ENCODE measurements around the gene H2BK1. TPM values are rescaled to one million over a fixed set of nuclear protein-coding genes. Genes with fewer than 3 reads are reported as not detected.

H2BK1 gene
- total RNA-seq, 1 experiment from 2014 or later = 0.87 TPM

DNA sequence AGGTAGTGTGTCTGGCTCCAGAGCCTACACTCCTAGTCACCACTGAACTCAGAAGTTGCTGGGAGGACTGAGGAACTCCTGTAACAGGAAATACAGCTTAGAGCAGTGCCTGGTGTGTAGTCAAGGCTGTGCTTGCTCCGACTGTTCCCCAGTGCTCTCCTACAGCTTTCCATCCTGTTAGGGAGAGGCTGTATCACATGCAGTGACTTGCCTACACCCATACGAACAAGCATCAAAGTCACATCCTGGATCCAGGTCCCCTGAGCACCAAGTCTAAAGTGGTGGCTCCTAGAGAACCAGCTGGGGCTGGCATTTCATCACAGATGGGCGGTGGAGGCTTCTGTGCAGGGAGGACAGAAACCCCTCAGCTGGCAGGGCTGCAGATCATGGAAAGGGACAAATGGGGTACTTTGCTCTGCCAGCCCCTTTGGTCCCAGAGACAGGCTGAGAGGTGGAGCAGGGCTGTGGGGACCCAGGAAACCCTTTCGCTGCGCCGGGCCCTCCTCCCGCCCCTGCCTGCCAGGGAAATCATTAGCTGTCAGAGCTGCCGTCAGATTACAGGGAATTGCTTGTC lies 30.9 kb downstream of the H2BK1 start:
- POLR2A ChIA-PET = no interaction called here
- CTCF ChIA-PET = interaction anchor here (0.7 to 1.5 kb wide), 7 partner anchors 11 to 132 kb away, joined by 3 to 12 read pairs (median 4); no protein-coding TSS in a partner anchor
- Mint-ChIP-seq H3K4me1 (peaks cover 9% of the 10 kb centered on the region; the same call in 1 of the 2 replicates), H3K27ac (no peak overlapping the region; the same call in 1 of the 2 replicates), H3K27me3 (ENCODE audit: low read depth) (peaks cover 36% of the 10 kb centered on the region), H3K36me3 (no peaks in the 10 kb centered on the region), H3K9me3 (no peaks in the 10 kb centered on the region), H3K4me3 (no peak overlapping the region)
- TF ChIP-seq NFATC4 (CRISPR knock-in tag; IDR thresholded peaks at IDR 0.05) (no peak), FOXK1 (CRISPR knock-in tag; IDR thresholded peaks at IDR 0.05) (no peak)
- no peak for DNase-seq (ENCODE audit: low spot score)
- no peak for ATAC-seq

DNA sequence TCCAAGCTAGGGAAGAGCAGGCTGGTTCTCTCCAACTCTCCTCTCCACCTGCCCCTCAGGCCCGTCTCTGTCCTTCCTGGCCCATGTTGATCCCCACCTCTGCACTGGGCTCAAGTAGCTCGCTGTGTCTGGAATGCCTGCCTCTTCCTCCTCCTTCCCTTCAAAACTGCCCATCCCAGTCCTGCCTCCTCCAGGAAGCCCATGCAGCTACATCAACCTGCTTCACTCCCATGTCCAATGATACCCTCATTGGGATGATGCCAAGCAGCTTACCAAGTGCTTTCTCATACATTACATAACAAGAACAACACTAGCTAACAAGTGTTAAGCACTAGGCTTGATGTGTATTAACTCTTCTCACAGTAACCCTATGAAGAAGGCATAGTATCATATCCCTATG lies 31.5 kb downstream of the H2BK1 start:
- Mint-ChIP-seq H3K36me3 (no peaks in the 10 kb centered on the region), H3K4me3 (no peak overlapping the region), H3K27me3 (ENCODE audit: low read depth) (peaks cover 41% of the 10 kb centered on the region), H3K9me3 (no peaks in the 10 kb centered on the region), H3K27ac (no peak overlapping the region), H3K4me1 (peaks cover 9% of the 10 kb centered on the region; the same call in 1 of the 2 replicates)
- ChIA-PET CTCF (interaction anchor here (1.0 to 1.5 kb wide), 5 partner anchors 11 to 133 kb away, joined by 3 to 12 read pairs (median 4); no protein-coding TSS in a partner anchor), POLR2A (no interaction called here)
- ATAC-seq = no peak
- TF ChIP-seq NR1H2 (CRISPR knock-in tag; IDR thresholded peaks at IDR 0.05) (no peak), TEAD1 (CRISPR knock-in tag; IDR thresholded peaks at IDR 0.05) (no peak), RELA (CRISPR knock-in tag; IDR thresholded peaks at IDR 0.05; ENCODE audit: borderline replicate concordance) (no peak), ZNF138 (CRISPR knock-in tag; conservative IDR thresholded peaks at IDR 0.05) (no peak), ZNF232 (CRISPR knock-in tag; IDR thresholded peaks at IDR 0.05) (no peak), ZNF317 (CRISPR knock-in tag; IDR thresholded peaks at IDR 0.05; ENCODE audit: borderline replicate concordance, low read depth) (no peak), TCF7 (CRISPR knock-in tag; IDR thresholded peaks at IDR 0.05; ENCODE audit: low read depth) (no peak), ATF1 (CRISPR knock-in tag; IDR thresholded peaks at IDR 0.05) (no peak), HMGA2 (CRISPR knock-in tag; IDR thresholded peaks at IDR 0.05) (no peak), FOXJ3 (CRISPR knock-in tag; IDR thresholded peaks at IDR 0.05; ENCODE audit: borderline replicate concordance) (no peak)
- TF ChIP-seq, protein P1, sequence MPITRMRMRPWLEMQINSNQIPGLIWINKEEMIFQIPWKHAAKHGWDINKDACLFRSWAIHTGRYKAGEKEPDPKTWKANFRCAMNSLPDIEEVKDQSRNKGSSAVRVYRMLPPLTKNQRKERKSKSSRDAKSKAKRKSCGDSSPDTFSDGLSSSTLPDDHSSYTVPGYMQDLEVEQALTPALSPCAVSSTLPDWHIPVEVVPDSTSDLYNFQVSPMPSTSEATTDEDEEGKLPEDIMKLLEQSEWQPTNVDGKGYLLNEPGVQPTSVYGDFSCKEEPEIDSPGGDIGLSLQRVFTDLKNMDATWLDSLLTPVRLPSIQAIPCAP (CRISPR knock-in tag; IDR thresholded peaks at IDR 0.05) = no peak
- TF ChIP-seq, protein P2, sequence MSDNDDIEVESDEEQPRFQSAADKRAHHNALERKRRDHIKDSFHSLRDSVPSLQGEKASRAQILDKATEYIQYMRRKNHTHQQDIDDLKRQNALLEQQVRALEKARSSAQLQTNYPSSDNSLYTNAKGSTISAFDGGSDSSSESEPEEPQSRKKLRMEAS (CRISPR knock-in tag; IDR thresholded peaks at IDR 0.05) = no peak
- TF ChIP-seq, protein P3, sequence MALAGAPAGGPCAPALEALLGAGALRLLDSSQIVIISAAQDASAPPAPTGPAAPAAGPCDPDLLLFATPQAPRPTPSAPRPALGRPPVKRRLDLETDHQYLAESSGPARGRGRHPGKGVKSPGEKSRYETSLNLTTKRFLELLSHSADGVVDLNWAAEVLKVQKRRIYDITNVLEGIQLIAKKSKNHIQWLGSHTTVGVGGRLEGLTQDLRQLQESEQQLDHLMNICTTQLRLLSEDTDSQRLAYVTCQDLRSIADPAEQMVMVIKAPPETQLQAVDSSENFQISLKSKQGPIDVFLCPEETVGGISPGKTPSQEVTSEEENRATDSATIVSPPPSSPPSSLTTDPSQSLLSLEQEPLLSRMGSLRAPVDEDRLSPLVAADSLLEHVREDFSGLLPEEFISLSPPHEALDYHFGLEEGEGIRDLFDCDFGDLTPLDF (CRISPR knock-in tag; IDR thresholded peaks at IDR 0.05) = no peak
- DNase-seq (ENCODE audit: low spot score) = no peak

DNA sequence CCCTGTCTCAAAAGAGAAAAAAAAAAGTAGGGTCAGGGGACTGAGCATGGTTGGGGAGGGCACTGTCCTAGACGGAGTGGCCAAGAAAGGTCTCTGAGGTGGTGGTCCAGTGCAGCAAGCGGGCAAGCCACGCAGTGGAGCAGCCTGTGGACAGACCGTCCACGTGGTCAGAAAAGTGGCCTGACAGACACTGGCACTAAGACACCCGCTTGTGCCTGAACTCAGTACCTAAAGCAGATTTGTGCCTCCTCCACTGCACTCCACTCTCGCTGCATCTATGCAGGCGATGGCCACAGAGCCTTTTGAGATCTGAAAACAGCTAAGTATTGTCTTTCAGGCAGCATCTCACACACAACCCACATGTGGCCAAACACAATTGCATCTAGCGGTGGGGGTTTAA lies 32.1 kb downstream of the H2BK1 start:
- Mint-ChIP-seq H3K27ac (no peak overlapping the region), H3K4me1 (peaks cover 9% of the 10 kb centered on the region; the same call in 1 of the 2 replicates), H3K27me3 (ENCODE audit: low read depth) (peaks cover 47% of the 10 kb centered on the region), H3K4me3 (no peak overlapping the region), H3K36me3 (no peaks in the 10 kb centered on the region), H3K9me3 (peaks cover 3% of the 10 kb centered on the region)
- CTCF ChIA-PET = interaction anchor here (1.0 to 4.2 kb wide), 4 partner anchors 10 to 67 kb away, joined by 3 to 52 read pairs (median 8); no protein-coding TSS in a partner anchor
- DNase-seq (ENCODE audit: low spot score) = no peak
- POLR2A ChIA-PET = no interaction called here
- ATAC-seq = no peak
- TF ChIP-seq, protein P4, sequence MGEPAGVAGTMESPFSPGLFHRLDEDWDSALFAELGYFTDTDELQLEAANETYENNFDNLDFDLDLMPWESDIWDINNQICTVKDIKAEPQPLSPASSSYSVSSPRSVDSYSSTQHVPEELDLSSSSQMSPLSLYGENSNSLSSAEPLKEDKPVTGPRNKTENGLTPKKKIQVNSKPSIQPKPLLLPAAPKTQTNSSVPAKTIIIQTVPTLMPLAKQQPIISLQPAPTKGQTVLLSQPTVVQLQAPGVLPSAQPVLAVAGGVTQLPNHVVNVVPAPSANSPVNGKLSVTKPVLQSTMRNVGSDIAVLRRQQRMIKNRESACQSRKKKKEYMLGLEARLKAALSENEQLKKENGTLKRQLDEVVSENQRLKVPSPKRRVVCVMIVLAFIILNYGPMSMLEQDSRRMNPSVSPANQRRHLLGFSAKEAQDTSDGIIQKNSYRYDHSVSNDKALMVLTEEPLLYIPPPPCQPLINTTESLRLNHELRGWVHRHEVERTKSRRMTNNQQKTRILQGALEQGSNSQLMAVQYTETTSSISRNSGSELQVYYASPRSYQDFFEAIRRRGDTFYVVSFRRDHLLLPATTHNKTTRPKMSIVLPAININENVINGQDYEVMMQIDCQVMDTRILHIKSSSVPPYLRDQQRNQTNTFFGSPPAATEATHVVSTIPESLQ (CRISPR knock-in tag; IDR thresholded peaks at IDR 0.05) = no peak
- TF ChIP-seq, protein P3 (CRISPR knock-in tag; IDR thresholded peaks at IDR 0.05) = no peak
- TF ChIP-seq ZNF232 (CRISPR knock-in tag; IDR thresholded peaks at IDR 0.05) (no peak), TEAD1 (CRISPR knock-in tag; IDR thresholded peaks at IDR 0.05) (no peak), ZNF138 (CRISPR knock-in tag; conservative IDR thresholded peaks at IDR 0.05) (no peak), NR1H2 (CRISPR knock-in tag; IDR thresholded peaks at IDR 0.05) (no peak), TCF7 (CRISPR knock-in tag; IDR thresholded peaks at IDR 0.05; ENCODE audit: low read depth) (no peak)
- TF ChIP-seq, protein P5, sequence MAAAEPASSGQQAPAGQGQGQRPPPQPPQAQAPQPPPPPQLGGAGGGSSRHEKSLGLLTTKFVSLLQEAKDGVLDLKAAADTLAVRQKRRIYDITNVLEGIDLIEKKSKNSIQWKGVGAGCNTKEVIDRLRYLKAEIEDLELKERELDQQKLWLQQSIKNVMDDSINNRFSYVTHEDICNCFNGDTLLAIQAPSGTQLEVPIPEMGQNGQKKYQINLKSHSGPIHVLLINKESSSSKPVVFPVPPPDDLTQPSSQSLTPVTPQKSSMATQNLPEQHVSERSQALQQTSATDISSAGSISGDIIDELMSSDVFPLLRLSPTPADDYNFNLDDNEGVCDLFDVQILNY (CRISPR knock-in tag; IDR thresholded peaks at IDR 0.05) = no peak
- TF ChIP-seq, protein P6, sequence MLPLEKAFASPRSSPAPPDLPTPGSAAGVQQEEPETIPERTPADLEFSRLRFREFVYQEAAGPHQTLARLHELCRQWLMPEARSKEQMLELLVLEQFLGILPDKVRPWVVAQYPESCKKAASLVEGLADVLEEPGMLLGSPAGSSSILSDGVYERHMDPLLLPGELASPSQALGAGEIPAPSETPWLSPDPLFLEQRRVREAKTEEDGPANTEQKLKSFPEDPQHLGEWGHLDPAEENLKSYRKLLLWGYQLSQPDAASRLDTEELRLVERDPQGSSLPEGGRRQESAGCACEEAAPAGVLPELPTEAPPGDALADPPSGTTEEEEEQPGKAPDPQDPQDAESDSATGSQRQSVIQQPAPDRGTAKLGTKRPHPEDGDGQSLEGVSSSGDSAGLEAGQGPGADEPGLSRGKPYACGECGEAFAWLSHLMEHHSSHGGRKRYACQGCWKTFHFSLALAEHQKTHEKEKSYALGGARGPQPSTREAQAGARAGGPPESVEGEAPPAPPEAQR (CRISPR knock-in tag; IDR thresholded peaks at IDR 0.05) = no peak
- TF ChIP-seq, protein P7, sequence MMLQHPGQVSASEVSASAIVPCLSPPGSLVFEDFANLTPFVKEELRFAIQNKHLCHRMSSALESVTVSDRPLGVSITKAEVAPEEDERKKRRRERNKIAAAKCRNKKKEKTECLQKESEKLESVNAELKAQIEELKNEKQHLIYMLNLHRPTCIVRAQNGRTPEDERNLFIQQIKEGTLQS (CRISPR knock-in tag; conservative IDR thresholded peaks at IDR 0.05) = no peak
- TF ChIP-seq, protein P8, sequence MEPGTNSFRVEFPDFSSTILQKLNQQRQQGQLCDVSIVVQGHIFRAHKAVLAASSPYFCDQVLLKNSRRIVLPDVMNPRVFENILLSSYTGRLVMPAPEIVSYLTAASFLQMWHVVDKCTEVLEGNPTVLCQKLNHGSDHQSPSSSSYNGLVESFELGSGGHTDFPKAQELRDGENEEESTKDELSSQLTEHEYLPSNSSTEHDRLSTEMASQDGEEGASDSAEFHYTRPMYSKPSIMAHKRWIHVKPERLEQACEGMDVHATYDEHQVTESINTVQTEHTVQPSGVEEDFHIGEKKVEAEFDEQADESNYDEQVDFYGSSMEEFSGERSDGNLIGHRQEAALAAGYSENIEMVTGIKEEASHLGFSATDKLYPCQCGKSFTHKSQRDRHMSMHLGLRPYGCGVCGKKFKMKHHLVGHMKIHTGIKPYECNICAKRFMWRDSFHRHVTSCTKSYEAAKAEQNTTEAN (CRISPR knock-in tag; IDR thresholded peaks at IDR 0.05) = no peak

All from WTC11 (cell line).